ENCODE measurements around the gene HBM.
"Not testable (repeated sequence)": the region's sequence is repeated elsewhere in the genome, so short reads cannot be mapped to it uniquely, and the experiment has no call there.

HBM gene

GRCh38 chr16:200388-200787 is 34.6 kb downstream of the HBM start:
- no peak for TF ChIP-seq CTCF (IDR thresholded peaks at IDR 0.05; ENCODE audit: low read depth, low read length, missing control alignments)
- H3K4me3 ChIP-seq (ENCODE audit: low read depth, low read length) = no peak overlapping the region
- DNase-seq (ENCODE audit: low read depth) = no peak

- no peak for DNase-seq (ENCODE audit: low read depth)
- no peak for TF ChIP-seq CTCF (IDR thresholded peaks at IDR 0.05; ENCODE audit: low read depth, low read length, missing control alignments)
Observed at GRCh38 chr16:203246-203645, 37.5 kb downstream of the HBM start.

GRCh38 chr16:204046-204445 is 38.3 kb downstream of the HBM start:
- H3K4me3 ChIP-seq (ENCODE audit: low read depth, low read length); DNase-seq (ENCODE audit: low read depth): not testable (repeated sequence)

More at GRCh38 chr16:203246-203645, 37.5 kb downstream of the HBM start:
- H3K4me3 ChIP-seq (ENCODE audit: low read depth, low read length) = no peak overlapping the region

GRCh38 chr16:209359-209758 is 43.6 kb downstream of the HBM start:
- DNase-seq (ENCODE audit: low read depth); H3K4me3 ChIP-seq (ENCODE audit: low read depth, low read length): not testable (repeated sequence)

GRCh38 chr16:211631-212180 is 45.9 kb downstream of the HBM start:
- not testable (repeated sequence) for H3K4me3 ChIP-seq (ENCODE audit: low read depth, low read length); DNase-seq (ENCODE audit: low read depth)

- H3K4me3 ChIP-seq (ENCODE audit: low read depth, low read length) = no peak overlapping the region
- no peak for TF ChIP-seq CTCF (IDR thresholded peaks at IDR 0.05; ENCODE audit: low read depth, low read length, missing control alignments)
- no peak for DNase-seq (ENCODE audit: low read depth)
Observed at GRCh38 chr16:212999-213398, 47.2 kb downstream of the HBM start.
